GM21529 (cell line): Measurements from ENCODE around the gene UQCRC2.
"Not testable (repeated sequence)": the region's sequence is repeated elsewhere in the genome, so short reads cannot be mapped to it uniquely, and the experiment has no call there.

Source experiments
- ATAC-seq: cut with Tn5 transposase; IDR thresholded peaks from one replicate; pipeline ENCODE4 v1.9.1; 2021; ENCODE audit not compliant: unreplicated experiment

UQCRC2 gene

DNA sequence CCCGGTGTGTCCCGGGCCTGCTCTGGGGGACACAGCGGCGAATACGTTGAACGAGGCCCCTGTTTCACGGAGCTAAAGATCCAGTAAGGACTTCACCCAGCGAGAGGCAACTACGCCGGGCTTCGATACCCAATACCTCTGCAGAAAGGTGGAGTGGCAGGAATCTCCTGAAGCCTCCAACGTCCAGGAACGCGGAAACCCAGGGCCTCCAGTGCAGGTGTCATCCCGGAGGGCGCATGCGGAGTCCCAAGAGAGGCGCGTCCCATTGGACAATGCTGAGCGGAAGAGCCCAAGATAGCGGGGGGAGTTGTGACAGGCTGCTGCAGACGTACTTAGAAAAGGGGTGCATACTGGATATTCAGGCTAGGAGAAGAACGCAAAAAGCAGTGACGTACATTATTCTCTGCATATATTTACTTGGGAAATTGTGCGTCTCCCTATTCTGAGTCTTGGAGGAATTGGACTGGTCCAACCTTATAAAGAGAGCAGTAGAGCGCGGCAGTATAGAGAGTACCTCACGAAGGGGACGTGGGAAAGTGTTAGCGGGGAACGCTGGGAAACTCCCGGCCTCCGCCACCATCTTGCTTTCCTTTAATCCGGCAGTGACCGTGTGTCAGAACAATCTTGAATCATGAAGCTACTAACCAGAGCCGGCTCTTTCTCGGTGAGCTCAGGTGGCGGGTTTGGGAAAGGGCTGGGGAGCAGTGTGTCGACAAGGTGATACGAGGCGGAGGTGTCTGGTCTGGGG, at the start of gene UQCRC2:
Gene UQCRC2 (plus strand): TSS at position 569 of the 748 bp plus-strand sequence. CDS start 63 bp downstream, at position 632.
- peak; percentile 87 for ATAC-seq

DNA sequence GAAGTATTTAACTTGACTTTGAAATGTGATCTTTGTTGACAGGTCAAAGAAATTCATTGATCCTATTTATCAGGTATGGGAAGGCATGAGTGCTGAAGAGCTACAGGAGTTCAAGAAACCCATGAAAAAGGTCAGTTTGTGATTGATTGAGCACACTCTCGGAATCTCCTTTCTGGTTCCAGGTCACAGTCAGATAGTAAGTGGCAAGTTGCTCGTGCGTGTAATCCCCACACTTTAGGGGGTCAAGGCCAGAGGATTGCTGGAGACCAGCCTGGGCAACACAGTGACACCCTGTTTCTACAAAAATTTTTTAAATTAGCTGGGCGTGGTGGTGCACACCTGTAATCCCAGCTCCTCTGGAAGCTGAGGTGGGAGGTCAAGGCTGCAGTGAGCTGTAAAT, 20.5 kb upstream of the UQCRC2 start:
- not testable (repeated sequence) for ATAC-seq

DNA sequence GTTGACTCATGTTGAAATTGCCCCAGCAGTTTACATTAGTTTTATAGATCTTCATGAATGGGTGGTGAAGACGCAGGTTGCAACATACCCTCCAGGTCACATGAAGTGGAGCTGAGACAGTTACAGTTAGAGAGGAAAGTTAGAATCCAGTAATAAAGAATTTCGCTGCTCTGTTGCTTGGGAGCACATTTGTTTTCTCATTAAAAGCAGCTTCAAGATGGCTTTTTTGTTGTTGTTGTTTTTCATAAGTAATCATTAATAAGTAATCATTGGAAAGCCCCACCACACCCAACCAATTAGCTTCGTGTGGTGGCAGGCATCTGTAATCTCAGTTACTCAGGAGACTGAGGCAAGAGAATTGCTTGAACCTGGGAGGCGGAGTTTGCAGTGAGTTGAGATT, 19.8 kb upstream of the UQCRC2 start:
- ATAC-seq = not testable (repeated sequence)

DNA sequence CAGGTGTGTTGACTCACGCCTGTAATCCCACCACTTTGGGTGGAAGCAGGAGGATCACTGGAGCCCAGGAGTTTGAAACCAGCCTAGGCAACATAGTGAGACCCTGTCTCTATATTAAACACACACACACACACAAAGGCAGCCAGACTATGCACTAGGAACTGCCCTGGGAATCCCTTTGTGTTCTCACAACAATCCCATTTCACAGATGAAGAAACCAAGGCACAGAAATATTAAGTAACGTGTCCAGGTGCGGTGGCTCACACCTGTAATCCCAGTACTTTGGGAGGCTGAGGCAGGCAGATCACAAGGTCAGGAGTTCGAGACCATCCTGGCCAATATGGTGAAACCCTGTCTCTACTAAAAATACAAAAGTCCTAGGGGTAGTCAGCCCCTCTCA, 19.4 kb upstream of the UQCRC2 start:
- not testable (repeated sequence) for ATAC-seq

DNA sequence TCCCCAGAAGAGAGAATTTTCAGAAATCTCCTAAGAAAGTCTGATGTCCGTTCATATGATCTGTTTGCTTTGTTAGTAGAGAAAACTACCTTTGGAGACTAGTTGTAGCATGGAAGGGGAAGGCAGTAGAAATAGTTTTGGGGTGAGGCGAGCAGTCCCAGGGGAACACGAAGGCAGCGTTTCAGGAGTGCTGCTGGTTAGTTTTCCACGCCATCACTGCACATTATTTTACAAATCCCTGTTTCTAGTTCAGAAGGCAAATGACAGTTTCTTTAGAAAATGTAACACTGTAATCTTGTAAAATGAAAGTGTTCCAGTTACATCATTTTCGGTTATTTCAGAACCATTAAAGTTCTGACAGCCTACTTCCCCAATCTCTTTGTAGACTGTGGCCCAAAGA, 16.9 kb upstream of the UQCRC2 start:
- ATAC-seq = not testable (repeated sequence)

DNA sequence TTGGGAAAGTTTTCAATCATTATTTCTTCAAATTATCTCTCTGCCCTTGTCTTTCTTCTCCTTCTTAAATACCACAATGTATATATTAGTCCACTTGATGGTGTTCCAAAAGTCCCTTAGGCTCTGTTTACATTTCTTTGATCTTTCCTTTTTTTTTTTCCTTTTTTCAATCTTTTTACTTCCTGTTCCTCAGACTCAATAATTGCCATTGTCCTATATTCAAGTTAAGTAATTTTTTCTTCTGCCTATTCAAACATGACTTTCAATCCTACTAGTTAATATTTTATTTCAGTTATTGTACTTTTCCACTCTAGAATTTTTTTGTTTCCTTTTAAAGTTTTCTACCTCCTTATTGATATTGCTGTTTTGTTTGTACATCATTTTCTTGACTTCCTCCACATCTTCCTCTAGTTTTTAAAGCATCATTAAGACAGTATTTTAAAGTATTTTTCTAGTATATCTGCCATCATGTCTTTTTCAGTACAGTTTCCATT, 15.8 kb upstream of the UQCRC2 start:
- ATAC-seq = no peak

DNA sequence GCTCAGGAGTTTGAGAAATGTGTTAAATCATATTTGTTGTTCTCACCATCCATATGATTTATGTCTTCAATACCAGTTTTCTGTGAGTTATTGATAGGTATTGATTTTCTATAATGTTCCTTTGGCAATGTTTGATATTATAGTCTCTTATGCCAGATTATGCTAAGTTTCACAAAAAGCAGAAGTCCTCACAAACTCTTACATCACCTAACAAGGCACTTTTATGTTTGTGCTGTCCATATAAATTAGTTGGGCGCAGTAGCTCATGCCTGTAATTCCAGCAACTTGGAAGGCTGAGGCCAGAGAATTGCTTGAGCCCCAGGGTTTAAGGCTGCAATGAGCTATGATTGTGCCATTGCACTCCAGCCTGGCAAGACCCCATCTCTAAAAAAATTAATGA, 12.6 kb upstream of the UQCRC2 start:
- no peak for ATAC-seq

DNA sequence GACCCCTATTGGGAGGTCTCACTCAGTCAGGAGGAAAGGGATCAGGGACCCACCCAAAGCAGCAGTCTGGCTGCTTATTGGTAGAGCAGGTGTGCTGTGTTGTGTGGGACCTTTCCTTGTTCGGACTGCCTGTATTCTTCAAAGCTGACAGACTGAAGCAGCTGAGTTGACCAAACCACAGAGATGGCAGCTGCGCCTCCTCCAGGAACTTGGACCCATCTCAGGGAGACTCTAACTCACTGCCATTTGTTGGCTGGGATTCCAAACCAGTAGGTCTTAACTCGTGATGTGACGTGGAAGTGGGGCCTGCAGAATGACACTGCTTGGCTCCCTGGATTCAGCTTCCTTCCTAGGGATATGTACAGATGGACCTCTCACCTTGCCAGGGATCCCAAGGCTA, 9.6 kb upstream of the UQCRC2 start:
- no peak for ATAC-seq

DNA sequence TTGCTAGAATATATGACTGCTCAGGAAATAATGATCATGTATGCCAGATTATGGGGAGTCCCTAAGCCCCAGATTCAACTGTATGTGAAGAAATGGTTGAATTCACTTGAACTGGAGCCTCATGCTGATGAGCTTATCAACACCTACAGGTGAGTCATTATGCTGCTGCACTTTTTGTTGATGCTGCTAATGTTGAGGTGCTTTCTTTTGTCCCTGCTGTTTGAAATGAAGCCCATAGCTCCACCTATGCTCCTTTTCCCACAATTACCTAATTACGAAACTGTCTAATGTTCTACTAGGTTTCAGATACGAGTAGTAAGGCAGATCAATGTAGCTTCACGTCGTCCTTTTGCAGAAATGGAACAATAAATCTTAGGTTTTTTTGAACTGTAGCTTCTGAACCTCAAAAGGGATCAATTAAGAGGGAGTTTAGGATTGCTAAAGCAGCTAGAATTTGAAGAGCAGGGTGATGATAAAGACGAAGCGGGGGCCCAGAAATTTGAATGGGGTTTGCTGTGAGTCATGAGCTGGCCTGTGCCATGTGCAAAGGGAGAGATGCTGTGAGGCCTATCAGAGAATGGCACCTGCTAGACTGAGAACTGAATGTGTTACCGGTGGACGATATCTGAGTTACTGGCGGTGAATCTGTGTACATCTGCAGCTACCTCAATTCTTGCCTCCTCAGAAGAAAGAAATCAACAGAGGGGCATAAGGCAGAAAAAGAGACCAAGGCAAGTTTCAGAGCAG, 6.1 kb upstream of the UQCRC2 start:
- ATAC-seq = no peak

DNA sequence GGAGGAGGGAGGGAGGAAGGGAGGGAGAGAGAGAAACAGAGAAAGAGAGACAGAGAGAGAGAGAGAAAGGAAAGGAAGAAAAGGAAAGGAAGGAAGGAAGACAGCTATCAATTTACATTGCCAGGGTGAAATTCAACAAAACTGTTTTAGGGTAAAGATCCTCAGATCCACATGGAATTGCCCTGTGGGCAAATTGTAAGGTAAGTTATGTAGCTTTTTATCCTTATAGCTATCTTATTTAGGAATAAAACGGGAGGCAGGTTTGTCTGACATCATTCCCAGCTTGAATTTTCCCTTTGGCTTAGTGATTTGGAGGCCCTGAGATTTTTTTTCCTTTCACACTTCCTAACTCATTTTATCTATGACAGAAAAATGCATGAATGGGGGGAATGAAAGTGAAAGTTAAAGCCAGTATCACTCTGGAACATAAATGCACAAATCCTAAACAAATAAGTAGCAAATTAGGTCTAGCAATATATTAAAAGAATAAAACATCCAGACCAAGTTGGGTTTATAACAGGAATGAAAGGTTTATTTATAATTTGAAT, 3.4 kb upstream of the UQCRC2 start:
- ATAC-seq = no peak

DNA sequence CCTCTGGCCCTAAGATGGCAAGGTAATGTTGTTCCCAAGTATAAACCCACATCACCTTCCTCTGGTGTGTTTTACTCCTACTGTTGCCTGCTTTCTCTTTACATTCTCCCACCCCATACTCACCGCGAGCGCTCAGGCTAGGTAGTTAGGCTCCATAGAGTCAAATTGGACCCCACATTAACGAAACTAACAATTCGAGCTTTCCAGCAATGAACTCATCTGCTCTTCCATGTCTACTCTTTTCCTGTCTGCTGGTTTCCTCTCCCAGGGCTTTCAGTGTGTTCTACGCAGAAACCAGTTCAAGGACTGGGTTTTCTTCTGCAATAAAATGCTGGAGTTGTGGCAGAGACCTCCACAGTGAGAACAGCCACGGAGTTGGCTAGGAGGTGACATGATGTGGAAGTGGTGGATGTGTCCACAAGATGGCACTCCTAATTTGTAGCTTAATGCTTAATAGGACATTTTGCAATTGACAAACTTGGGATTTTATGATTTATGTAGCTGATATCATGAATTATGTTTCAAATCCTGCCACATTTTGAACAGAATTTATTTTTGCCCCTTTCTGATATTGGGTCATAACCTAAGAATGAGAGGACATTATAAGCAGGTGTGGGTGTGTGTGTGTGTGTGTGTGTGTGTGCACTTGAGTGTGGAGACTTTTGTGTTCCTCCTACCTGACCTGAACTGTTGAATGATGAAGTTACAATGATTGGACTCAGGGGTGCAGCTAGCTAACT, 2.2 kb upstream of the UQCRC2 start:
- no peak for ATAC-seq

DNA sequence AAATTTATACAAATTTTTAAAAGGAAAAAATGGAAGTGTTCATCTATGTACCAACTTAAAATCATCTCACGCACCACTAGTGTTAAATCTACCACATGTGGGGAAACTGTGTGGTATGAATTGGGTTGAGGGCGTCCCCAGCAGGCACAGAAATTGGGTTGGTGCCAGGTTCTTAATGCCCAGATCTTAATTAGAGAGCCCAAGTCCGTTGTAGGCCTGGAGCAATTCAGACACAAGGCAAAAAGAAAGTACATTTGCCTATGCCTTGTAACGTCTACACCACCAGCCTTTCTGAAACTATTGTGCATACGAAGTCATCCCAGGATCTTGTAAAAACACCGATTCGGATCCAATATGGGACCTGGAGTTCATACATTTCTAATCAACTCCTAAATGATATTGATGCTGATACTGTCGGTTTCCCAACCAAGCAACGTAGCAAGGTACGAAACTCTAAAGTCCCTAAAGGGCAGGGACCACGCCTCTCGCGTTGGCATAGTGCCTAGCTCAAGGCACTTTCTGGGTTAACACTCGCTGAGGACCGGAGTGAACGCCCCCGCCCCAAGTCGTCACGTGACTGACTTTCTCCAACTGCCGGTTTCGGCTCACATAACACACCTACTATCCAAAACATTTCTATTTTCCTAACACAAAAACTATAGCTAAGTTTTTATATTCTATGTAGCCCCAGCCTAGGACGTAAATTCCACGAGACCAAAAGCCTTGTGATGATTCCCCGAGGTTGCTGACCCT, 945 bp upstream of the UQCRC2 start:
- ATAC-seq = peak; percentile 32

DNA sequence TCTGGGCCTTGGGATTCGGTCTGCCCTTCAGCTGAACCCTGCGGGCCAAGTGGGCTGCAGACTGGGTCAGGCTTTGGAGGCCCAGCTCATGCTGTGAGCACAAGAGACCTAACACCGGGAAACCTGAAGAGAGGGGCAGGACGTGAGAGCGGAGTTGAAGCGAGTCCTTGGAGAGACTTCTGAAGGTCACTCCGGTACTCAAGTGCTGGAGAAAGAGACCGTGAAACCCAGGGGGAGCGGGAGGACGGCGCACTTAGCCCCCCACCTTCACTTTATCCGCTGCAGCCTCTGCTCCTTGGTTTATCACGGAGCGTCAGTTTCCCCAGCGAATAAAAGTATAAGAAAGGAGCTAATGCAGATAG, 361 bp downstream of the UQCRC2 start:
- ATAC-seq = no peak

DNA sequence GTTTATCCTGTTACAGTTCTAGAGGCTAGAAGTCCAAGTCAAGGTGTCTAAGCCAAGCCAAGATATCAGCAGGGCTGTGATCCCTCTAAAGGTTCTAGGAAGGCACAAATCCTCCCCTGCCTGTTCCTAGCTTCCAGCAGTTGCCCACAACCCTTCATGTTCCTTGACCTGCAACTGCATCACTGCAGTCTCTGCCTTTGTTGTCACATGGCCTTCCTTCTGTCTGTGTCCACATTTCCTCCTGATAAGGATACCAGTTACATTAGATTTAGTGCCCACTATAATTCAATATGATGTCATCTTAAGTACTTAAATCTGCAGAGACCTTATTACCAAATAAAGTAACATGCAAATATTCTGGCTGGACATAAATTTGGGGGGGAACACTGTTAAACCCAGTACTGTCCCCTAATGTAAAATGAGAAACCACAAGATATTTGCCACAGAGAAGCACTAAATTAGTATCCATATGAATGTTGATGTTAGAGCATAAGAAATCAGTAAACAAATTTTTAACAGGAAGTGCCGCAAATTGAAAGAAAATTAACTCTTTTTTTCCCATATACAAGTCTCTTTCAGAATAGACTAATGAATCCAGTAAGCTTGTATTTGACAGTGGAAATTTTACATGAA, 4.7 kb downstream of the UQCRC2 start:
- ATAC-seq = no peak

DNA sequence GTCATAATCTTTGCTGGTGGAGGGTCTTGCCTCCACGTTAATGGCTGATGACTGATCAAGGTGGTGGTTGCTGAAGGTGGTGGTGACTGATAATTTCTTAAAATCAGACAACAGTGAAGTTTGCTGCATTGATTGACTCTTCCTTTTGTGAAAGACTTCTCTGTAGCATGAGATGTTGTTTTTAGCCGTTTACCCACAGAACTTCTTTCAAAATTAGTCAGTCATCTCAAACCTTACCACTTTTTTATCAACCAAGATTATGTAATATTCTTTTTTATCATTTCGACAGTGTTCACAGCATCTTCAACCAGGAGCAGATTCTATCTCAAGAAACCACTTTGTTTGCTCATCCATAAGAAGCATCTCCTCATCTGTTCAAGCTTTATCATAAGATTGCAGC, 5.9 kb downstream of the UQCRC2 start:
- no peak for ATAC-seq

DNA sequence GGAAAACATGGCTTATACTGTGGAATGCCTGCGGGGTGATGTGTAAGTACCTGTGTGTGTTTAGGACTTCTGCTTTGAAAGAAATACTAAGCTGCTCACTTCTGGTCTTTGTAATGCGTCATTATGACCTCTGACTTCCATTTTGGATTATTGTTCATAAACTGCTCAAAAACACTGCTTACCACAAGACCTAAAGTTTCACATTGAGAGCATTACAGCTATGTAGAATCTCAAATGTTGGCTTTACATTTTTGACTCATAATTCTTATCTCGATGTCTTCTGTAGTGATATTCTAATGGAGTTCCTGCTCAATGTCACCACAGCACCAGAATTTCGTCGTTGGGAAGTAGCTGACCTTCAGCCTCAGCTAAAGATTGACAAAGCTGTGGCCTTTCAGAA, 9.3 kb downstream of the UQCRC2 start:
- no peak for ATAC-seq

DNA sequence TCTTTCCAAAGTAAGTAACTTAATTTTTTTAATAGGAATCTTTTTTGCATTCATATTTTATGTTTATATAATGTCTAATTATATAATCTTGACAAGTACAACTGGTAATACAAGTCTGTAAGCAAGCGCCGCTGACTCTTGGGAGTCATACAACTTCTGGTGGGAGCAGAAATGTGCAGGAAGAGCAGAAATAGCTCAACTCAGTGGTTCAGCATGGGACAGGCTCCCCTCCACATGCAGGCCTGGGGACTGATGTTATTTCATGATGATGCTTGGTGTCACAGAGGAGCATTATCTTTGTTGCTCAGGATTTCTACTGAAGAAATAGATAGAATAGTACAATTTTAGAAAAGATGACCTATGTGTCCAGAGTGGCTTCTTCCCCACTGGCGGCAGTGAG, 10.7 kb downstream of the UQCRC2 start:
- no peak for ATAC-seq

DNA sequence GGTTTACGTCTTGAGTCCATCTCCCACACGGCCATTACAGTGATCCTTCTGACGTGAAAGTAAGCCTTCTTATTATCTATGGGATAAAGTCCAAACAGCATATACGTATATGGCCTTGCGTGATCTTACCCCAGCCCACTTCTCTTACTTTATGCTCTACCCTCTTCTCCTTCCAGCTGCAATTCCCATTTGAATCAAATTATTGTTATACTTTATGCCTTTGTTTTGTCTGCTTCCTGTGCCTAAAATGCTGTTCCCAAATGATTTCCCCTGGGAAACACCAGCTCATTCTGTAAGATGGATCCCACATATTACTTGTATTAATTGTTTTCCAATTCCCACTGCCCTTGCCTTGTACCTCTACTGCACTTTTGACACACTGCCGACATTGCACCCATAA, 11.2 kb downstream of the UQCRC2 start:
- no peak for ATAC-seq

DNA sequence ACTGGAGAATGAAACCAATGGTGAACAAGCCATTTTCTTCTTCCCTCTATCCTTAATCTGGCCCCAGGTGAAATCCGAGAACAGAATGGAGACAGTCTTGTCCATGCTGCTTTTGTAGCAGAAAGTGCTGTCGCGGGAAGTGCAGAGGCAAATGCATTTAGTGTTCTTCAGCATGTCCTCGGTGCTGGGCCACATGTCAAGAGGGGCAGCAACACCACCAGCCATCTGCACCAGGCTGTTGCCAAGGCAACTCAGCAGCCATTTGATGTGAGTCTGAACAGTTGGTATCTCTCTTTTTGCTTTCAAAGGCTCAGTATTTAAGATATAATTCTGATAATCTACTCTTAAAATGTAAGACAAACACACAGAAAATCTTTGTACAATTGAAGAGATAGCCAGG, 18.7 kb downstream of the UQCRC2 start:
- no peak for ATAC-seq

DNA sequence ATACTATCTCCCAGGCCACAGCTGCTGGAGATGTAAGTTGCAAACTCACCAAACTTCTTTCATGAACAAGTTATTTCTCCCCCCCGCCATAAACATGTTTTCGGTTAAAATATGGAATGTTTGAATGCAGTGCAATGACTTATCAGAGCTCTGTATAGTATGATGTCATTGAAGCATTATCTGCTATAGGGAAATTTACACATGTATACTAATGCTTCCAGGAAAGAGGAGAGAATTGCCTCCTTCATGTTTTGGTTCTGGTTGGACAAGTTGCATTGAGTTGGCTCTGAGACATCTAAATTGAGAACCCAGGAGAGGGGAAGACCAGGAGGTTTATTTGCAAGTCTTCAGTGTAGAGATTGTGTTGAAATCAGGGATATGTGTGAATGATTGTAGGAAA, 20.8 kb downstream of the UQCRC2 start:
- ATAC-seq = no peak
